OCI-LY7 (cell line): ENCODE measurements around the gene CACTIN. TPM values are rescaled to one million over a fixed set of nuclear protein-coding genes. Genes with fewer than 3 reads are reported as not detected.

Source experiments
- BruUV-seq: library from RNA; stranded (reverse); fragments of 400-500 nt; replicated peaks from 2 replicates; lab custom pipeline; 2021; lab: Mats Ljungman, UMichigan
- CTCF ChIA-PET: fragments of 300-600 bp; sonication (Branson Sonifier 250); formaldehyde crosslinking; loops from one replicate; lab custom pipeline; 2022; ENCODE audit warnings: antibody characterized with exemption; ENCODE audit not compliant: unreplicated experiment; lab: Charles Lee
- POLR2A ChIA-PET: fragments of 300-600 bp; sonication (Branson Sonifier 250); formaldehyde crosslinking; loops from one replicate; lab custom pipeline; 2022; ENCODE audit warnings: antibody characterized with exemption; lab: Charles Lee
- DNase-seq: peaks from one replicate; pipeline ENCODE4 v3.0.0-alpha.2; 2015; ENCODE audit warnings: low spot score
- H2AFZ ChIP-seq: fragments of 200-600 bp; sonication (generic), shearing (Covaris generic); 2 replicates; pipeline ENCODE4 v1.6.1; 2014; ENCODE audit warnings: mild to moderate bottlenecking, antibody characterized with exemption, low read length, moderate library complexity
- H3K27ac ChIP-seq: fragments of 200-600 bp; sonication (generic); 2 replicates; pipeline ENCODE4 v1.5.1; 2014; ENCODE audit warnings: mixed run types, low read depth, mild to moderate bottlenecking, moderate library complexity, low read length, inconsistent platforms; ENCODE audit not compliant: poor library complexity, severe bottlenecking
- H3K36me3 ChIP-seq: fragments of 200-600 bp; sonication (generic); 2 replicates; pipeline ENCODE4 v1.6.1; 2014; ENCODE audit warnings: mild to moderate bottlenecking, antibody characterized with exemption, low read length, moderate library complexity, mixed read lengths; ENCODE audit not compliant: insufficient read depth
- H3K4me1 ChIP-seq: fragments of 200-600 bp; sonication (generic); 2 replicates; pipeline ENCODE4 v1.5.1; 2014; ENCODE audit warnings: mild to moderate bottlenecking, low read length; ENCODE audit not compliant: insufficient read depth, poor library complexity, severe bottlenecking
- H3K4me2 ChIP-seq: fragments of 200-600 bp; sonication (generic); 2 replicates; pipeline ENCODE4 v1.6.1; 2014; ENCODE audit warnings: mild to moderate bottlenecking, low read length
- H3K4me3 ChIP-seq: fragments of 200-600 bp; sonication (generic); 2 replicates; pipeline ENCODE4 v1.5.1; 2014; ENCODE audit warnings: mild to moderate bottlenecking, low read depth, low read length; ENCODE audit not compliant: poor library complexity, severe bottlenecking
- H3K79me2 ChIP-seq: fragments of 200-600 bp; sonication (generic); 2 replicates; pipeline ENCODE4 v1.6.1; 2016; ENCODE audit warnings: low read depth, mild to moderate bottlenecking, low read length, moderate library complexity, mixed read lengths; ENCODE audit not compliant: insufficient read depth
- H3K9me2 ChIP-seq: fragments of 200-600 bp; sonication (generic); 2 replicates; pipeline ENCODE4 v1.6.1; 2016; ENCODE audit warnings: mild to moderate bottlenecking, low read length, mixed read lengths; ENCODE audit not compliant: insufficient read depth
- H3K9me3 ChIP-seq: fragments of 200-600 bp; sonication (generic); 2 replicates; pipeline ENCODE4 v1.6.1; 2014; ENCODE audit warnings: mild to moderate bottlenecking, mixed run types, low read length, mixed read lengths
- H4K20me1 ChIP-seq: fragments of 200-600 bp; sonication (generic); 2 replicates; pipeline ENCODE4 v1.6.1; 2014; ENCODE audit warnings: mild to moderate bottlenecking, antibody characterized with exemption, low read length, moderate library complexity, mixed read lengths; ENCODE audit not compliant: insufficient read depth
- EZH2phosphoT487 ChIP-seq: fragments of 200-600 bp; sonication (generic); IDR thresholded peaks from 2 replicates; pipeline ENCODE4 v1.6.1; 2018; ENCODE audit warnings: low read depth, borderline replicate concordance, mild to moderate bottlenecking, mixed run types, antibody characterized with exemption, low read length, moderate library complexity, mixed read lengths
- intact Hi-C: fragments of 100-400 bp; cut with micrococcal nuclease; formaldehyde crosslinking; loops from one replicate; pipeline ENCODE4 v1.10.0; 2022; ENCODE audit not compliant: unreplicated experiment
- total RNA-seq, 2 experiments: library from RNA; depleted of rRNA in 1 of 2; stranded (reverse); fragments of >200 nt in 1 of 2; shearing (Covaris generic) in 1 of 2; gene quantifications; 2 replicates each; pipeline ENCODE4 v1.2.3, GENCODE V29; 2014 to 2022
- TF ChIP-seq, protein P1 (sequence below): fragments of 200-600 bp; sonication (generic); conservative IDR thresholded peaks from 2 replicates; pipeline ENCODE4 v1.5.1; 2014; ENCODE audit warnings: mild to moderate bottlenecking, antibody characterized with exemption, low read length, moderate library complexity, mixed read lengths

Gene CACTIN
- total RNA-seq, 2 experiments from 2014 or later, result 34.2 to 35.9 TPM

DNA sequence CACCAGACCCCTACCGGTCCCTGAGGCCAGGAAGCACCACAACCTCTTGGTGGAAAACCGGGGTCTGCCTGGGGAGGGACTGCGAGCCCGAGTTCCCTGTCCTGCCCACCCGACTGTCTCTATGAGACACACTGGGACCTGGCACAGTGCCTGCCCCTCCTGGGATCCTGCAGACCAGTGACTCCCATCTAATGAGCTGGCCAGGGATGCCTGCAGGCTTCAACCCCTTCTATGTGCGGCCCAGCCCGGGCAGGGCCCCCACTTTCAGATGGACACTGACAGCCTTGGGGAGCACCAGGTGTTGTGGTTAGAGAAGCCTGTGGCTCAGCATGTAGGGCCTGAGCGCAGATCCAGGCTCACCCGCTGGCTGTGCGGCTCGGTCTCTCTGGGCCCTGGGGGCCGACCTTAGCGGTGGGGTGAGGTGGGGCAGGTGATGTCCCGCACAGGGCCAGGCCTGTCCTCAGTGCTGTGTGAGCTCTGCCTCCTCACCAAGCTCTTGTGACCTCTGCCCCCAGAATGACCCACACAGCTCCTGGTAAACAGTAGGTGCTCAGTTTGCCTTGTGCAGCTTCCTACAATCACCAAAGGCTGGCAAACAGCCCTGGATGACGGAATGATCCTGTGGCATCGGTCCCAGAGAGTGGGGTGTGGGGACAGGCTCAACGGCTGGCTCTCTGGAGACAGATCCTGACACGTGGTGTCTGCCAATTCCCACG, 17.9 kb upstream of the CACTIN start:
- no peaks in the 10 kb centered on the region for H4K20me1 ChIP-seq
- no peaks in the 10 kb centered on the region for H3K36me3 ChIP-seq
- no peak overlapping the region for H3K27ac ChIP-seq
- ChIA-PET POLR2A (no interaction called here), CTCF (no interaction called here)
- intact Hi-C loops, result no loop called here
- H3K4me3 ChIP-seq, result no peak overlapping the region
- no peaks in the 10 kb centered on the region for H3K4me1 ChIP-seq
- H3K79me2 ChIP-seq, result no peaks in the 10 kb centered on the region
- BruUV-seq, result no TSS peak
- H3K9me2 ChIP-seq, result no peaks in the 10 kb centered on the region
- no peak overlapping the region for H3K4me2 ChIP-seq
- no peak for DNase-seq
- H2AFZ ChIP-seq, result no peak overlapping the region
- H3K9me3 ChIP-seq, result no peaks in the 10 kb centered on the region
- TF ChIP-seq, protein P1, sequence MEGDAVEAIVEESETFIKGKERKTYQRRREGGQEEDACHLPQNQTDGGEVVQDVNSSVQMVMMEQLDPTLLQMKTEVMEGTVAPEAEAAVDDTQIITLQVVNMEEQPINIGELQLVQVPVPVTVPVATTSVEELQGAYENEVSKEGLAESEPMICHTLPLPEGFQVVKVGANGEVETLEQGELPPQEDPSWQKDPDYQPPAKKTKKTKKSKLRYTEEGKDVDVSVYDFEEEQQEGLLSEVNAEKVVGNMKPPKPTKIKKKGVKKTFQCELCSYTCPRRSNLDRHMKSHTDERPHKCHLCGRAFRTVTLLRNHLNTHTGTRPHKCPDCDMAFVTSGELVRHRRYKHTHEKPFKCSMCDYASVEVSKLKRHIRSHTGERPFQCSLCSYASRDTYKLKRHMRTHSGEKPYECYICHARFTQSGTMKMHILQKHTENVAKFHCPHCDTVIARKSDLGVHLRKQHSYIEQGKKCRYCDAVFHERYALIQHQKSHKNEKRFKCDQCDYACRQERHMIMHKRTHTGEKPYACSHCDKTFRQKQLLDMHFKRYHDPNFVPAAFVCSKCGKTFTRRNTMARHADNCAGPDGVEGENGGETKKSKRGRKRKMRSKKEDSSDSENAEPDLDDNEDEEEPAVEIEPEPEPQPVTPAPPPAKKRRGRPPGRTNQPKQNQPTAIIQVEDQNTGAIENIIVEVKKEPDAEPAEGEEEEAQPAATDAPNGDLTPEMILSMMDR, result no peak
- no peak for TF ChIP-seq EZH2phosphoT487

DNA sequence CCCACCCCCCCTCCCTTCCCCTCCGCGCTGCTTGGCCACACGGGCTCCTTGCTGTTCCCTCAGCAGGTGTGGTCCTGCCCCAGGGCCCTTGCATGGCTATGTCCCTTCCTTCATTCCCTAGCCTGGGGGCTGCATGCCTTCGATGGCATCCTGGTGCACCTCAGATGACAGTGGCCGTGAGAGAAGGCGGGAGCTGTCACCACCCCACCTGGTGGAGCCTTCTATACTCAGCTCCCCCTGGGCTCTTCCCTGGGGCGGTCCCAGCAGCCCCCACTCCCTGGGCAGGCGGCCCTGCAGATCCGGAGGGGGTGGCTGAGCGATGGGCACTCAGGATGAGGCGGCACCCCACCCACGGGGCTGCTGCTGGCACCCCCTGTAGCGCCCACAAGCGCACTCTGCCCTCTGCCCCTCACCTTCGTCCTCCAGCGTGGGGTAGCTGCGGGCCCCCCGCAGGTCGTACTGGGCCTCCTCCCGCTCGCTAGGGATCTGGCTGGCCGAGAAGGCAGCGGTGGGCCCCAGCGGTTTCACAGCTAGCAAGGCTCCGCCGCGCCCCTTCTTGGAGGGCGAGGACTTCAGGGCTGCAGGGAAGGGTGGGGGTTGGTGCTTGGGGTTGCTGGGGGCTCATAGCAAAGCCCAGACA, 17.2 kb upstream of the CACTIN start:
- ChIA-PET CTCF (no interaction called here), POLR2A (no interaction called here)
- intact Hi-C loops, result no loop called here
- Histone ChIP-seq H3K36me3 (no peaks in the 10 kb centered on the region), H3K4me2 (no peak overlapping the region), H2AFZ (no peak overlapping the region), H3K9me3 (no peaks in the 10 kb centered on the region), H3K79me2 (no peaks in the 10 kb centered on the region), H3K4me3 (no peak overlapping the region), H3K9me2 (no peaks in the 10 kb centered on the region), H3K4me1 (no peaks in the 10 kb centered on the region), H4K20me1 (no peaks in the 10 kb centered on the region), H3K27ac (no peak overlapping the region)
- no peak for TF ChIP-seq EZH2phosphoT487
- TF ChIP-seq, protein P1, result no peak
- DNase-seq, result no peak
- no TSS peak for BruUV-seq
